ENCODE measurements around the gene DUSP22.

The DUSP22 gene

DNA sequence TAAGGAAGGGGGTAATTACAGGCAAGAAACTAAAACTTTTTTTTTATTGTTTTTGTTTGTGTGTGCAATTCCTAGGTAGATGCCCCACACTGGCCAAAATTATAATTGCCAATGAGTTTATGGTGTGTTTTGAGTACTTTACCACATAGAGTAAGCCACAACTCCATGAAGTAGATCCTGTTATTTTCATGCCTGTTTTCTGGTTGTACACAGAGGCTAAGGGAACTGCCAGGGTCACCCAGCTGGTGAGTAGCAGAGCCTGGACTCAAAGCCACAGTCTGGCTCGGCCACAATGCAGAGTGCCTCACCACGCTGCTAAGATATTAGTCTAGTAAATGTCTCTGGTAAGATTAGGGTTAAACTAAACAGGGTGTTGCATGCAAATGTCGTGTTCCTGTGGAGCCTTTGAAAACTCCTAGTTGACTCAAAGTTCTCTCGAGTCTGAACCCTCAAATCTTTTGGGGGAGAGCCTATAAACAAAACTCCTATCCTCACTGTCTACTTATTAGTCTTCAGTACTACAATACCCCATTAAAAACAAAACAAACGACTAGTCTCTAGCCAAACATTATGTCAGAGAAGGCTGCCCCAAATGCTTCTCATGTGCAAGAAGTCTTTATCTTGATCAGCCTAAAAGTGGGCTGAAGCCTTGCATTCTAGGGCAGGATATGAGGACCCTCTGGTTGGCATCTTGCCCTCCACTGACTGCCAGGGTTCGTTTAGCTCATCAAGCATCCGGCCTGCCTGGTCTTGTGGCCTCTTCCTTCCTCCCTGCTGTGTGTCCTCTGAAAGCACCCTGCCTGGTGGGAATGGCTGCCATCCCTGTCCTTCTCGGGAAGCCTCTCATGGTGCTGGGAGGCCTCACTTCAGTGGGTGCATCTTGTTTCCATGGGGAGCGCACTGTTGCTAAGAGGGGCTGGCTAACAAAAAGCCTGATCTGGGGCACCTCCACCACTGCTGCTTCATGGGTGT is 4.2 kb downstream of the DUSP22 start:
- in situ Hi-C loops (cut with HindIII; ENCODE audit: low sequenced_read_pairs), result no loop called here

- in situ Hi-C loops (cut with HindIII; ENCODE audit: low sequenced_read_pairs), result no loop called here
Measured at GRCh38 chr6:297571-298232, 5.4 kb downstream of the DUSP22 start.

DNA sequence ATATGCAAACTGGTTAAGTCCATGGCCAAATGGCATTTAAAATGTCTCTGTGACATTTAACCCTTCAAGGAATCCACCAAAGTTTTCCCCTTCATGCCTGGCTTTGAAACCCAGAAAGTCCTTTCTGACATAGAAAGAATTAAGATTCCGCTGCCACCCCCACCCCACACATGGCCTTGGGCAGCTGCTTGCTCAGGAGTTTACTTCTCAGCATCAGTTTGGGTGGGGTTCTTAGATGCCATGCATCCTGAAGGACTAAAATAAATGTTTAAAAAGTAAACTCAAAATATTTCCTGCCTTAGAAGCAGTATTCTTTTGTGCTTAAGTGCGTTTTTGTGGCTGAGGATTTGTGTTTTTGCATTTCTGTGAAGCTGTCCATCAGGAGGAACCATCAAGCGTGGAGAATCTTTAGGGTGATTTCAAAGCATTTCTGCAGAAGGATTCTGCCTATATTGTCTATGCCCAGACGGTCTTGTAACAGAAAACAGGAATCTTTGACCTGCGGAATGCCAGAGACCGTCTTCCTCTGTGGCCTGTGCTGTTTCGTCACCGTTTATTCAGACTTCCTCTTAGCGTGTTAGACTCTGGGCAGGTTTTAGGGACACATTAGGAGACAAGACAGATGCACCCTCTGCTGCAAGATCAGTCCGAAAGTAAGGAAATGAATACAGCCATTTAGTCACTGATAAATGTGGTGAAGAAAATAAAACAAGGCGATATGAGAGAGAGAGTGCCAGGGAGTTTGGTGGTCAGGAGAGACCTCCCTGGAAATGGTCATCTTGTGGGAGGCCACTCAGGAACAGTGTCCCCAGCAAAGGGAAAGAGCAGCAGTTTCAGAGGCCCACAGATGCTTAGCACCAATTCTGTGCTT is 6.2 kb downstream of the DUSP22 start:
- in situ Hi-C loops (cut with HindIII; ENCODE audit: low sequenced_read_pairs), result no loop called here

DNA sequence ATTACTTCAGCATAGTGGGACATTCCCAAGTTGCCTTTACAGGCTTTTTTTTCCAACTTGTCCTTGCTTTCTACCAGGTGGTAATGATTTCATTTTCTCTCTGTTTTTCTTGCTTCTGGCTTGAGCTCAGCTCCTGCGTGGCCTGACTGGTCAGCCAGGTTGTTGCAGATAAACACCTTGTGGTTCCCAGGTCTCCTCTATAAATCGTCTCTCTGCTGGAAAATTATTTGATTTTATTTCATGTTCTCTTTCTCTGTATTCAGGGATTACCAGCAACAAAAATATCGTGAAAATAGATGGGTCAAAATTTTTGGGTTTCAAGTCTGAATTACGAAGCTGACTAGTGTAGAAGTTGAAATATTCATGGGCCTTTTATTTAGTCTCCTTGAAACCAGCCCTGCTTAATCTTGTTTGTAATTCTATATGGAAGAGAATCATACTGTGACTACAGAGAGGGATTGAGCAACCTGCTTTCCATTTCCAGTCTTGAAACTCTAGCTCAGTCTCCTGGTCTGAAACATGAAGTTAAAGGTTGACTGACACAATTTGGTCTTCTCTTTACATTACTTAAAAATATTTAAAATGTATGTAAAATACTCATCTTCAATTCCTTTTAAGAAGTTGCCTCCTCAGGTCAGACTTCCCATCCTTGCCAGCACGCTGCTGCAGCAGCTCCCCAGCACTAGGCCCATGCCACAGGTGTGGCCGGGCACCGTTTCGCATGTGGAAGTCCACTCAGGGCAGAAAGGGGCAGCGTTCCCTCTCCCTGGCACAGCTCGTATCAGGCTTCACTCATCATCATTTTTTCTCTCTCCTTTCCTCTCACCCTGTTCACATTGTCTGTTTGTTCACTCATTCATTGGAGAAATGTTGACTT is 7.1 kb downstream of the DUSP22 start:
- in situ Hi-C loops (cut with HindIII; ENCODE audit: low sequenced_read_pairs), result no loop called here

- in situ Hi-C loops (cut with HindIII; ENCODE audit: low sequenced_read_pairs), result no loop called here
Measured at GRCh38 chr6:300026-300425, 7.7 kb downstream of the DUSP22 start.

DNA sequence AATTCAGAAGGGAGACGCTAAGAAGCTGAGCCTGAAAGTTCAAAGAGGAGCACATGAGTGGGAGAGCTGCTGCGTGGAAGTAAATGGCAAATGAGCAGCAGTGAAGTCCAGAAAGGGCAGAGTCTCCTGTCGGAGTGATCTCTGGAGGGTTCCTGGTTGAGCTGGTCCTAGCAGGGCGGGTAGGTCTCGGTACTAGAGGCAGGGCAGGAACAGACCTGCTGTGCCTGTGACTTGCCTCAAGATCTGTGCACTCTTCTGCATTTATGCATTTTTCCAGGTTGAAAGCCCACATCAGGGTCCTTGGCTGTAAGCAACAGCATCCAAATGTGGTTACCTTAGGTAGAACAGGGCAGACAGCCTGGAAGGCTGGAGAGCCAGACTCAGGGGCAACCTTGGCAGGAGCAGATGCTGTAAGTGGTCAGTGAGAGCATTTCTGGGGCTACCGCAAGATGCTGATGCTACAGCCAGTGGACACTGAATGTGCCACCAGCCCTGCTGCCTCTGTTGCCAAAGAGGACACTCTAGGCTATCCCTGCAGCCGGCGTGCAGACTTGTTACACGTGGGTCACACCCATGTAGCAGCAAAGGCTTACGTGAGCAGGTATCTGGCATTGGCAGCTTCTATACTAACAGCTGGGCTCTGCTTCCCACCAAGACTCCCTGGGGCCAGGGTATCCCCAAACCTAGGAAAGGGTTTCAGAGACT is 8.4 kb downstream of the DUSP22 start:
- in situ Hi-C loops (cut with HindIII; ENCODE audit: low sequenced_read_pairs), result no loop called here

DNA sequence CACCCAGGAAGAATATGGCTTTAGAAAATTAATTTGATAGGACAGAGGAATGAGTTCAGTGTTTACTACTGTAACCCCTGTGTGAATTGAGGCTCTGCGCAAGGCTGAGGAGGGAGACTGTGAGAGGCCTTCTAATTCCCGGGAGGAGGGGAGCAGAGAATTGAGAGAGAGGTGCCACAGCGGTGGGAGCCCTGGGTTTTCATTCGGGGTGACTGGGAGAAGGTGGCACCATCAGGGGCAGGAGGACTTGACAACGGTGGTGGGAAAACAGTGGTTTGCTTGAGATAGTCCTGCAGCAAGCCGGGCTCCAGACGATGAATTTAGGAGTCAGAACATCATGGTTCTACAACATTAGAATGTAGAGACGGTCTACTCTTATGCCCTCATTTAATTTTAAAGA is 9.2 kb downstream of the DUSP22 start:
- in situ Hi-C loops (cut with HindIII; ENCODE audit: low sequenced_read_pairs), result no loop called here

DNA sequence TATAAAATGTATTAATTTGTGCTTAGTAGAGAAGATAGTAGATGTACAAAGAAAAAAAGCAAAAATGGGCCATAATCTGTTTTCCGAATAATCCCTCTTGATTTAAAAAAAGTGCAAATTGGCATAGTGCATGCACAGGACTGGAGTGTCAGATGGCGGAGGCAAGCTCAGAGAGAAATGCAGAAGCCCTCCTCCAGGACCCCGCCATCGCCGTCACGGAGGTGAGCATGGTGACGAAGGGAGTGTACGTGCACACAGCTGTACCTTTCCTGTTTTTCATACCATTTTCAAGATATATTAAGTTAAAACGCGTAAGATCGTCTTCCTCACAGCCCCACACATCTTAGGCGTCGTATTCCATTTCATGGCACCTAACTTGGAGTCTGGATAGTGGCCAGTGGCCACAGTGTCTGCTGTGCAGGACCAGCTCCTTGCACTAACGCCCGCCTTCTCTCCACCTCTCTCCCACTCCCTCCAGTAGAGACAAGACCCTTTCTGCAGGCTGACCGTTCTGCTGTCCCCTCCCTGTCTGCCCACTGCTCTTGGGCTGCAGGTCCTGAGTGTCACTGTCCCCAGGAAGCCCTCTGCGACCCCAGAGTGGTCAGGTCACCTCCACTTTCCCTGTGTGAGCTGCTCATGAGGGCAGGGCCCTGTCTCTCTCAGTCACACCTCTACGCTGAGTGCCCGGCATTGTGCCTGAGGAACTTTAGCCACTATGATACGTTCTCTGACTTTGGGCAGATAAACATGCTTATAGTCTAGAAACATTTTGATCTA is 9.8 kb downstream of the DUSP22 start:
- in situ Hi-C loops (cut with HindIII; ENCODE audit: low sequenced_read_pairs), result no loop called here

- in situ Hi-C loops (cut with HindIII; ENCODE audit: low sequenced_read_pairs), result no loop called here
Measured at GRCh38 chr6:302760-303159, 10.5 kb downstream of the DUSP22 start.

GRCh38 chr6:303263-303662 is 11.0 kb downstream of the DUSP22 start:
- in situ Hi-C loops (cut with HindIII; ENCODE audit: low sequenced_read_pairs), result no loop called here

GRCh38 chr6:303948-304558 is 11.8 kb downstream of the DUSP22 start:
- in situ Hi-C loops (cut with HindIII; ENCODE audit: low sequenced_read_pairs), result no loop called here

GRCh38 chr6:304833-305370 is 12.6 kb downstream of the DUSP22 start:
- in situ Hi-C loops (cut with HindIII; ENCODE audit: low sequenced_read_pairs), result no loop called here

DNA sequence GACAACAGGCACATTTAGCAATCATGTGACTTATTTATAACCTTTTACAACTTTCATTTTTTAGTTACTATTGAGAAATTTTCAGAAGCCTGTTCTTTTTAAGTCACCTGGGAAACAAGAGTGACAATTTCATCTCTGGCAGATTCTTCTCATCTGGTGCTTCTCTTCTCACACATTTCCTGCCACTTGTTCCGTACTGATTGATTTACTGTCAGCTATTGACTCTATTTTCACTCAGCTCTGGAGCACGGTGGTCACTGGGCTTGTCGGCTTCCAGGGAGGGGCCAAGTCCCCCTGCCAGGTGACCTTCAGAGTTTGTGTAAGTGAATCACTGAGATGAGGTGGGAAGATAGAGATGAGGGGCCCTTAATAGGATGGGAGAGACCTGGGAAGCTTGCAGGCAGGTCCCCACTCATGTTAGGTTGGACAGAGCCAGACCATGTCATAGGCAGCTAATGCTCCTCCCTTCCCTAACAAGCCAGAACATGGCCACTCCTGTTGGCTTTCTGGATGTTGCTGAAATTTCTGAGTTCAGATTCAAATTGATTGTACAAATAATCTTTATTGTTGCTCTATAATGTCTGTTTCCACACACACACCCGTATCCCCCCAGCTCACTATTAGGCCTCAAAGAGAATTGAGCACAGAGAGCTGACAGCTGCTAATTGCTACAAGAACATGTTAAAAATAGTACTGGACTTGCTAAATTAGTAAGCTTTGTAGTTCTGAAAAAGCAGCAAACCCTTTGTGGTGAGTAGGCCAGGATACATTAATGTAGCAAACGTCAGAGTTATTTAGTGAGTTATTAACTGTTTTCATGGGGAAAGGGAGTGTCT is 13.3 kb downstream of the DUSP22 start:
- in situ Hi-C loops (cut with HindIII; ENCODE audit: low sequenced_read_pairs), result no loop called here

- in situ Hi-C loops (cut with HindIII; ENCODE audit: low sequenced_read_pairs), result no loop called here
Measured at GRCh38 chr6:306641-307061, 14.4 kb downstream of the DUSP22 start.

DNA sequence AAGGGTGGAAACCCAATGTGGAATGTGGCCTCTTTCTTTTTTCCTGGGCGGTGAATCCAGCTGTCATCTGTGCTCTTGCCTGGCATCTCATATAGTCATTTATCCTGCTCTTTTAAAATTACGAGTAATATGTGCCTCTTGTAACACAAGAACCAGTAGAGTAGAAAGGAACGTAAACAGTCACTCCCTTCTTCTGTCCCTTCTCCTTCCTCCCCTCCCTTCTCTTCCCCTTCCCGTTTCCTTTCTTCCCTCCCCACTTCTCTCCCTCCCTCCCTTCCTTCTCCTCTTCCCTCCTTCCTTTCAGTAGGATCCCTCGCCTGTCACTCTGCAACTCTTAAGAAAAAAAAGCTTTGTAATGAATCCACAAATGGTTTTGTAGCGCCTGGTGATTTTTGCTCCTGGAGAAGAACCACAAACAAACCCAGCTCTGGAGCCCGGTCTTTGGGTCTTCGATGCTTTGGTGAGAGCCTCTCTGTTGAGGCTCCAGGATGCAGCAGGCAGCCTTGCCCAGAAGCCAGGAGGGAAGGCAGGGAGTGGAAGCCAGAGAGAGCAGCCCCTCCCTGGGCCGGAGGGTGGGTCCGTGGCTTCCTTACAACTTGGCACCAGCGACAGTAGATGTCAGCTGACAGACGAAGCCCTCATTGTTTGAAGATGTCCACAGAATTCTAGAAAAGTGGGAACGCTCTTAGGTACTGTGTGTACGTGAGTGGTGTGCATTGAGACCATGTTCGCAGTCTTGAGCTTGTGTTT is 15.0 kb downstream of the DUSP22 start:
- in situ Hi-C loops (cut with HindIII; ENCODE audit: low sequenced_read_pairs), result no loop called here

GRCh38 chr6:307874-308273 is 15.6 kb downstream of the DUSP22 start:
- in situ Hi-C loops (cut with HindIII; ENCODE audit: low sequenced_read_pairs), result no loop called here

DNA sequence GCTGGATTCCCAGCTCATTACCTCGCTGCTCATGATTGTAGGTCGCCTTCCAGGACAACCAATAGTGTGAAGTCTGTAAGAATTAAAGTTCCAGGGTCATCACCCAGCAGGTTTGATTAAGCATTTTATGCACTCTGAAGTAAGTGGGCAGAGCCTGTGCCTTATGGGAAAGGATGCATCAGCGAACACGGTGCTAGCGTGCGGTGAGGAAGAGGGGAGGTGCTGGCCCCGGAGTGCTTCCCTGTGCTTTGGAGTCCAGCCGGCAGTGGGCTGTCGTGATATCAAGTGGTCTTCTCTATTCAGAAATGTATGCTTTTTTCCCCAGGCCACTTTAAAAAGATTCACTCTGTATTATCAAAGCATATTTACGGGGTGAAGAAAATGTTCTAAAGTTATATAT is 16.0 kb downstream of the DUSP22 start:
- in situ Hi-C loops (cut with HindIII; ENCODE audit: low sequenced_read_pairs), result no loop called here
